MG63 (cell line): ENCODE measurements around the gene PTPRG. TPM values are rescaled to one million over a fixed set of nuclear protein-coding genes. Genes with fewer than 3 reads are reported as not detected.

Experiments
- DNase-seq: peaks from one replicate; pipeline ENCODE4 v3.0.0-alpha.2; 2020
- H3K27me3 ChIP-seq: fragments of 250-450 bp; sonication (Bioruptor Pico); 2 replicates; pipeline ENCODE4 v1.5.1; 2020; ENCODE audit warnings: mild to moderate bottlenecking, moderate library complexity
- H3K36me3 ChIP-seq: fragments of 250-450 bp; sonication (Bioruptor Pico); 2 replicates; pipeline ENCODE4 v1.5.1; 2020; ENCODE audit warnings: mild to moderate bottlenecking, moderate library complexity
- H3K4me3 ChIP-seq: fragments of 250-450 bp; sonication (Bioruptor Pico); 2 replicates; pipeline ENCODE4 v1.5.1; 2020; ENCODE audit warnings: mild to moderate bottlenecking, moderate library complexity
- H3K9me3 ChIP-seq: fragments of 250-450 bp; sonication (Bioruptor Pico); 2 replicates; pipeline ENCODE4 v1.5.1; 2020; ENCODE audit warnings: mild to moderate bottlenecking, moderate library complexity
- total RNA-seq: library from RNA; depleted of rRNA; stranded (reverse); fragments of >200 nt; shearing (Covaris generic); gene quantifications from 2 replicates; pipeline ENCODE4 v1.2.3, GENCODE V29; 2014; ENCODE audit warnings: low replicate concordance

PTPRG gene
- total RNA-seq, 1 experiment from 2014 or later, result 3.1 TPM

- DNase-seq, result no peak
- H3K36me3 ChIP-seq, result no peaks in the 10 kb centered on the region
- H3K27me3 ChIP-seq, result no peaks in the 10 kb centered on the region
- H3K9me3 ChIP-seq, result no peaks in the 10 kb centered on the region
- H3K4me3 ChIP-seq, result no peak overlapping the region
These were observed 279.9 kb downstream of the PTPRG start for GRCh38 chr3:61841111-61841845.

DNA sequence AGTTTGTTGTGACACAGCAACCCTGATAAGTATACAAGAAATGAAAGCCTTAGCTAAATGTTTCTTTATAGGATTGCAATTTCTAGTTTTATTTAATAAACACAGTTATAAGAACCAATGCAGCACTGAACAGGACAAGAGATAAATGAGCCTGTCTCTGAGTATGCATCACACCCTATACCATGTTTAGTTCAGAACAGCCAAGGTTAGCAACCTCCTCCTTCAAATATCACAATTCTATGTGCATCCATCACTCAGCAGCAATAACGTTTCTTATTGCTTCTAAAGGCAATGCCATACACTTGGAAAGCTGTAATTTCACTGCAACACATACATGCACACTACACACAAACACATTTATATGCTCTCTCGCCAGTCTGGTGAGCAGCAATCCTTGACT lies 280.6 kb downstream of the PTPRG start:
- no peaks in the 10 kb centered on the region for H3K27me3 ChIP-seq
- DNase-seq, result no peak
- no peaks in the 10 kb centered on the region for H3K9me3 ChIP-seq
- H3K36me3 ChIP-seq, result no peaks in the 10 kb centered on the region
- H3K4me3 ChIP-seq, result no peak overlapping the region

DNA sequence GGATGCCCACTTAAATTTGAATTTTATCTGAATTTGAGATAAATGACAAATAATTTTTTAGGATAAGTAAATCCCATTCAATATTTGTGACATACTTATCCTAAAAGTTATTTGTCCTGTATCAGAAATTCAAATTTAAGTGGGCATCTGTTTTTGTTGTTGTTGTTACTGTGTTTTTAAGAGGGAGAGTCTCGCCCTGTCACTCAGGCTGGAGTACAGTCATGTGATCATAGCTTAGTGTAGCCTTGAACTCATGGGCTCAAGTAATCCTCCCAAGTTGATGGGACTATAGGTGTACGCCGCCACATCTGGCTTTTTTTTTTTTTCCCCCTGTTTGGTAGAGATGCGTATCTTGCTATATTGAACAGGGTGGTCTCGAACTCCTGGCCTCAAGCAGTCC lies 283.0 kb downstream of the PTPRG start:
- no peaks in the 10 kb centered on the region for H3K36me3 ChIP-seq
- H3K4me3 ChIP-seq, result no peak overlapping the region
- no peaks in the 10 kb centered on the region for H3K27me3 ChIP-seq
- H3K9me3 ChIP-seq, result no peaks in the 10 kb centered on the region
- DNase-seq, result no peak

DNA sequence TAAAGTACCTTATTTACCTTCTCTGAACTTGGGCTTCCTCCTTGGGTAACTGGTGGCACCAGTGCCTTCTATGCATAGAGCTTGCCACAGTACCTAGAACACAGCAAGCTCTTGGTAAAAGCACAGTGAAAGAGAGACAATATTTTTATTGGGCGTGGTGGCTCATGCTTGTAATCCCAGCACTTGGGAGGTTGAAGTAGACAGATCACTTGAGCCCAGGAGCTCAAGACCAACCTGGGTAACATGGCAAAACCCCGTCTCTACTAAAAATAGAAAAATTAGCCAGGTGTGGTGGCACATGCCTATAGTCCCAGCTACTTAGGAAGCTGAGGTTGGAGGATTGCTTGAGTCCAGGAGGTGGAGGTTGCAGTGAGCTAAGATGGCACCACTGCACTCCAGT lies 285.1 kb downstream of the PTPRG start:
- no peaks in the 10 kb centered on the region for H3K9me3 ChIP-seq
- H3K4me3 ChIP-seq, result no peak overlapping the region
- DNase-seq, result no peak
- H3K27me3 ChIP-seq, result no peaks in the 10 kb centered on the region
- H3K36me3 ChIP-seq, result no peaks in the 10 kb centered on the region

DNA sequence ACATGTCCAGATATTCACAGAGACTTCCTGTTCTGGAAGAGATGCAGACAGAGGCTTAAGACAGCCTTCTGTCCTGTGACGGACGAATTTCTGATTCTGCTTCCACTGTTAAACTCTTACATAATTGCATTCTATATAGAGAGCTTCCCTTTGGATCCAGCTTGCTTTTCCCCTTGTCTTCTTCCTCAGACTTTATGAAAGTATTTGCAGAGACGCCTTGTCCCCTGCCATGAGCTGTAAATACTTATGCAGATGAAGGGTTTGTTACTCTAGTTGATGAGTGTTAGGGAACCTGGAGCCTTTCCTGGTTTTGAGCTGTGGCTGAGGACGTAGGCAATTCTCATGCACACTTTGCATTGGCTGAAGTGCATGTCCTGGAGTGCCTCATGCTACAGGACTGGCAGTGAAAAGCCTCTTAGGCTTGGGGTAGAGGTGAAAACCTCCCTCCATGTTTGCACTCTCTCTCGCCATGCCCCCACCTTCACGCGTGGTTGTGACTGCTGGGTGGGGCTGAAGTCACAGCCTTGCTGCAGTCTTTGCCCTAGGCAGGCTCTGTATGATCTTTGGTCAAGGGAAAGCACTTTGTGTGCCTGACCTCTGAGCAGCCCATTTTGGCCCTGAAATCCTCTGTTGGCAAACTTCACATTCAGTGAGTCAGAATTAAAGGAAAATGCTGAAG lies 286.6 kb downstream of the PTPRG start:
- peak; percentile 38 for DNase-seq
- no peak overlapping the region for H3K4me3 ChIP-seq

GRCh38 chr3:61848885-61849284 lies 287.5 kb downstream of the PTPRG start:
- no peak overlapping the region for H3K4me3 ChIP-seq
- no peaks in the 10 kb centered on the region for H3K9me3 ChIP-seq
- DNase-seq, result no peak
- no peaks in the 10 kb centered on the region for H3K27me3 ChIP-seq
- H3K36me3 ChIP-seq, result no peaks in the 10 kb centered on the region

More for the DNA sequence above, 286.6 kb downstream of the PTPRG start:
- Histone ChIP-seq H3K36me3 (no peaks in the 10 kb centered on the region), H3K27me3 (no peaks in the 10 kb centered on the region), H3K9me3 (no peaks in the 10 kb centered on the region)

DNA sequence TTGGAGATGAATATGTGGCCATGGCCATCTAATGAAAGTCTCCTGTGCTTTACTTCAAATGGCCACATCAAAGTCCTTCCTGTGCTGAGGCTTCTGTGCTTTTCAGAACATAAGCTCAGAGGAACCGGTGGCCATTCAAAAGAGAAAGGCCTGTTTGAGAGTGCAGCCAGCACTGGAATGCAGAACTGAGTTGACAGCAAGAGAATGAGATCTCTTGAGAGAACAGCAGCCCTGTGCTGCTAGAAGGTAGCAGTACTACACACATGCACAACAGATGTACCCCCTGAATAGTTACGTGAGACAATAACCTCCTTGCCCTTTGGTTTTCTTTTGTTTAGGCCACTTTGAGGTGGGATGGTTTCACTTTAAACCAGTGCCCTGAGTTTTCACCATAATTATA lies 292.5 kb downstream of the PTPRG start:
- Histone ChIP-seq H3K36me3 (no peaks in the 10 kb centered on the region), H3K27me3 (no peaks in the 10 kb centered on the region), H3K9me3 (no peaks in the 10 kb centered on the region), H3K4me3 (no peak overlapping the region)
- DNase-seq, result no peak

DNA sequence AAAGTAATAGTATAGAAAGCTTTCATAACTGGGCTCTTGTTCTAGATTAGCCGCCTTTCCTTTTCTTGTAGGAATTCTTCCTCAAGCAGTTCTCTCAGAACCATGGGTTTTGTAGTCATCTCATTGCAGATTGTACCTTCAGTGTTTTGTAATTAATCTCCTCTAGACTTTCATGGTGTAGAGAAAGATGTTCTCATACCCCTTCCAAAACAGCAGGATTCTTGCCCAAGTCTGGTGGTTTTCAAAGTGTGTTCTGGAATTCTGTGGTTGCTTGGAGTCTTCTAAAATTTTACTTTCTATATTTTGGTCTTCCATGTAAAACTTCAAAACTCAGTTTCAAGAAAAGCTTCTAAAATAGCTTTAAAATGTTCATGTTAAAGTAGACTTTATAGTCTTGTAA lies 293.8 kb downstream of the PTPRG start:
- Histone ChIP-seq H3K4me3 (no peak overlapping the region), H3K27me3 (no peaks in the 10 kb centered on the region), H3K9me3 (no peaks in the 10 kb centered on the region), H3K36me3 (no peaks in the 10 kb centered on the region)
- DNase-seq, result no peak

DNA sequence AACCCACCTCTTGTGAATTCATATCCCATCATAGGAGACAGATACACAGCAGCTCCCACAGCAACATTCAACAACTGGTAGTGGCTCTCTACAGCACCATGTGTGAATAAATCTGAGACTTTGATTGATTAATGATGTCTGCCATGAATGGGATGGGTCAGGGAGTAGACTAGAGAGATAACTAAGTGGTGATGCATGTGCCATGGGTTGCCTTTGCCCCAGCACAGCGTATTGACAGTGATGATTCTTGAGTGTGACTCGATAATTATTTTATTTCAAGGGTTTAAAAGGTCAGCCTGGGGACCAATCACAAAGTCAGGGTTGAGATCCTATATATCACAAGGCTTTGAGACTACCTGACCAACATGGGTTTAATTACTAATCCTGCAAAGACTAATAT lies 295.9 kb downstream of the PTPRG start:
- H3K4me3 ChIP-seq, result no peak overlapping the region
- no peak for DNase-seq
- H3K9me3 ChIP-seq, result no peaks in the 10 kb centered on the region

DNA sequence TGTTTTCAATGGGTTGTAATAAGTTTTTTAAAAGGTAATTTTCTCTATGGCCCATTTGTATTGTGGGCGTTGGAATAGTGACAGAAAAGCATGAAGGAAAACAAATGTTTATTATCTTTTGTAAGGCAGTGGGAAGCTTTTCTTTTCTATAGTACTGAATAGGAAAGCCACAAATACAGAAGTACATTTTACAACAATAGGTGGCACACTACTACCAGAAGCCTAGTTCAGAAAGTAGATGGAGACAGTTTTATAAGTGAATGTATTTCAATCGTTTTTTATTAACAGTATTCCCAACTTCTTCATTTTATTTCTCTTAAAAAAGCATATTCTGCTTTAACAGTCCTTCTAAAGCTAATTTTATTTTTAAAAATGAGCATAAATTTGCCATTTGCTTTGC lies 296.7 kb downstream of the PTPRG start:
- Histone ChIP-seq H3K36me3 (no peaks in the 10 kb centered on the region), H3K4me3 (no peak overlapping the region), H3K27me3 (no peaks in the 10 kb centered on the region), H3K9me3 (no peaks in the 10 kb centered on the region)
- DNase-seq, result no peak

More for the DNA sequence above, 295.9 kb downstream of the PTPRG start:
- Histone ChIP-seq H3K36me3 (no peaks in the 10 kb centered on the region), H3K27me3 (no peaks in the 10 kb centered on the region)

DNA sequence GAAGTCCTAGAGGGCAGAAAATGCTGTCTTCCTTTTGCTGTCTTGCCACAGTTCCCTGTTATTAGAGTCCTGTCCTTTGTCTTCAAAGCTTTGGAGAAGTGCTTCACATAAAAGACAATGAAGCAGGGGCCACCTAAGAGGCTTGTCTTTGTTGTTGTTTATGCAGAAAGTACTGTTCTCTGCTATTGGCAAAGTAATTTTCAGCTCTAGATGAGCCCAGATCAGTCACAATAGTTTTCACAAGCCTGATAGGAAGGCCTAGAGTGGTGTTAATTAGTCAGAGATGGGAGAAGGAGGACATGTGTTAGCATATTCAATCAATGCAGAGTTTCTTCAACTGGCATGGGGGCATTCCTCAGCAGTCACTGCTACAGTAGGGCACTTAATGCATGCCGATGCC lies 300.0 kb downstream of the PTPRG start:
- Histone ChIP-seq H3K27me3 (no peaks in the 10 kb centered on the region), H3K9me3 (no peaks in the 10 kb centered on the region), H3K36me3 (no peaks in the 10 kb centered on the region), H3K4me3 (no peak overlapping the region)
- DNase-seq, result no peak

GRCh38 chr3:61862614-61863289 lies 301.4 kb downstream of the PTPRG start:
- H3K27me3 ChIP-seq, result no peaks in the 10 kb centered on the region
- no peaks in the 10 kb centered on the region for H3K9me3 ChIP-seq
- no peak for DNase-seq
- H3K4me3 ChIP-seq, result no peak overlapping the region
- no peaks in the 10 kb centered on the region for H3K36me3 ChIP-seq

- H3K4me3 ChIP-seq, result no peak overlapping the region
- no peaks in the 10 kb centered on the region for H3K9me3 ChIP-seq
- no peaks in the 10 kb centered on the region for H3K36me3 ChIP-seq
- DNase-seq, result no peak
- H3K27me3 ChIP-seq, result no peaks in the 10 kb centered on the region
These were observed 302.2 kb downstream of the PTPRG start for GRCh38 chr3:61863579-61863978.

GRCh38 chr3:61864886-61865285 lies 303.5 kb downstream of the PTPRG start:
- Histone ChIP-seq H3K36me3 (no peaks in the 10 kb centered on the region), H3K9me3 (no peaks in the 10 kb centered on the region), H3K4me3 (no peak overlapping the region), H3K27me3 (no peaks in the 10 kb centered on the region)
- DNase-seq, result no peak

DNA sequence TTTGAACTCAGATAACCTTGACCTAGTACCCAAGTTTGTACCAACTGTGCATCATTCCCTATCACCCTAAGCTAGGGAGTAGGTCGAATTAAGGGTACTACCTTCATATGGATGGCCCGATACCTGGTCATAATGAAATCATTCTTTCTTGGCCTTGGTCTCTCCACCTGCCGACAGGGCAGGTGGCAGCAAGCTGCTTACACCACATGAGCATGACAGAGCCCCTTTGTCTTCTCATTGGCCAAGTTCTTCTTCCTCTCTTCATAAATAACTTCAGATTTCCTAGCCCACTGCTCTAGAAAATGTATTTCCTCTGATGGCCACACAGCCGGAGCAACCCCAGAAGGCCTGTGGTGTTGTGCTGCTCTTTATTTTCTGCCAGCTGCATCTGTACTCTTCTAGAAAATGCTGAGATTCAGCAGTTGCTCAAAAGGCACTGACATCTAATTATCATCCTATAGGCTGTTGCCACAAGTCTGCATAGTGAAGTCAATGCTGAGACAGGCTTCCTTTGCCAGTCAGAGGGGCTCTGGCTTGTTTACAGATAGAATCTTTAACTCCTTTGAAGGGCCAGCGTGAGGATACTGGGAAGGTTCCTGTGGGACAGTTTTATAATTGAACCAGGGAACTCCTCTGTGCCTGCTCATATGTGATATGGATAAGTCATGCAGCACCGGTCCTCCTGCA lies 304.2 kb downstream of the PTPRG start:
- Histone ChIP-seq H3K27me3 (no peaks in the 10 kb centered on the region), H3K36me3 (no peaks in the 10 kb centered on the region), H3K9me3 (no peaks in the 10 kb centered on the region), H3K4me3 (no peak overlapping the region)
- no peak for DNase-seq

DNA sequence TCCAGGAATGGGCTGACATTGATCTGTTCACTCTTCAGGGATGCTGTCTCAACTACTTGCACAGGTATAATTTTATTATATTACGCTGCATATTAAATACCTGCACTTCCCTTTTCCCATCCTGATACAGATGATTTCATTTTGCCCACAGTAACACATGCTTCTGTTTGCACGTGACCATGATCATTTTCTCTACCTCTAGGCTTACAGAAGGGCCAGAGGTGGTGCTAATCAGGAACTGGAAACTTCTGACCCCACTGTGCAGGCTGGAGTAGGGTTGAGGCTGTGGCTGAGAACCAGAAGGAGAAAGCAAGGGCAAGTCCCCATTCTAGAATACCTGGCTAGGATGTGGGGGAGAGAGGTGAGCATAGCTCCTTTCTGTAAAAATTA lies 304.8 kb downstream of the PTPRG start:
- no peaks in the 10 kb centered on the region for H3K9me3 ChIP-seq
- no peaks in the 10 kb centered on the region for H3K27me3 ChIP-seq
- H3K36me3 ChIP-seq, result no peaks in the 10 kb centered on the region
- no peak overlapping the region for H3K4me3 ChIP-seq
- DNase-seq, result no peak

GRCh38 chr3:61866961-61867461 lies 305.6 kb downstream of the PTPRG start:
- Histone ChIP-seq H3K9me3 (no peaks in the 10 kb centered on the region), H3K4me3 (no peak overlapping the region), H3K36me3 (no peaks in the 10 kb centered on the region), H3K27me3 (no peaks in the 10 kb centered on the region)
- DNase-seq, result no peak
